Type B pancreatic cell (in vitro differentiated cells): ENCODE data around the gene YPEL2. TPM values are rescaled to one million over a fixed set of nuclear protein-coding genes. Genes with fewer than 3 reads are reported as not detected.

ENCODE experiments used
- DNase-seq: peaks from one replicate; pipeline ENCODE4 v3.0.0; 2021; ENCODE audit warnings: mixed read lengths; ENCODE audit not compliant: unreplicated experiment; ENCODE audit errors: extremely low spot score
- H3K27ac Mint-ChIP-seq: 2 replicates; pipeline ENCODE4 v1.8.0; 2021; ENCODE audit warnings: mild to moderate bottlenecking, mixed read lengths
- H3K27me3 Mint-ChIP-seq: 2 replicates; pipeline ENCODE4 v1.8.0; 2021; ENCODE audit warnings: mixed read lengths
- H3K36me3 Mint-ChIP-seq: 2 replicates; pipeline ENCODE4 v1.8.0; 2021; ENCODE audit warnings: mixed read lengths
- H3K4me1 Mint-ChIP-seq: one replicate; pipeline ENCODE4 v1.8.0; 2021; ENCODE audit warnings: mixed read lengths; ENCODE audit not compliant: unreplicated experiment
- H3K4me3 Mint-ChIP-seq: 2 replicates; pipeline ENCODE4 v1.8.0; 2021; ENCODE audit warnings: mild to moderate bottlenecking, mixed read lengths
- H3K9me3 Mint-ChIP-seq: 2 replicates; pipeline ENCODE4 v1.8.0; 2021; ENCODE audit warnings: mixed read lengths
- CTCF ChIP-seq: fragments of 200-600 bp; sonication (generic); conservative IDR thresholded peaks from 2 replicates; pipeline ENCODE4 v1.5.0; 2021; ENCODE audit warnings: antibody characterized with exemption, mild to moderate bottlenecking
- total RNA-seq: library from RNA; stranded (reverse); gene quantifications from 2 replicates; pipeline ENCODE4 v1.2.1, GENCODE V29; 2021; ENCODE audit warnings: low replicate concordance

The YPEL2 gene
- total RNA-seq, 1 donor from 2014 or later, result 14.7 TPM

- H3K36me3 Mint-ChIP-seq, result no peaks in the 10 kb centered on the region
- DNase-seq, result no peak
- peak overlapping the region; percentile 58 for H3K27ac Mint-ChIP-seq
- no peaks in the 10 kb centered on the region for H3K27me3 Mint-ChIP-seq
- H3K4me1 Mint-ChIP-seq, result peaks cover 28% of the 10 kb centered on the region
- no peaks in the 10 kb centered on the region for H3K9me3 Mint-ChIP-seq
- no peak for TF ChIP-seq CTCF
- peak overlapping the region; percentile 34 for H3K4me3 Mint-ChIP-seq
Measured at GRCh38 chr17:59425085-59425931, 93.9 kb downstream of the YPEL2 start.

- no peak for DNase-seq
- peak overlapping the region; percentile 28 for H3K27ac Mint-ChIP-seq
- no peak for TF ChIP-seq CTCF
- H3K9me3 Mint-ChIP-seq, result no peaks in the 10 kb centered on the region
- peak overlapping the region; percentile 34 for H3K4me3 Mint-ChIP-seq
- no peaks in the 10 kb centered on the region for H3K36me3 Mint-ChIP-seq
- peaks cover 27% of the 10 kb centered on the region for H3K4me1 Mint-ChIP-seq
- peaks cover 2% of the 10 kb centered on the region for H3K27me3 Mint-ChIP-seq
Measured at GRCh38 chr17:59426031-59426430, 94.6 kb downstream of the YPEL2 start.

DNA sequence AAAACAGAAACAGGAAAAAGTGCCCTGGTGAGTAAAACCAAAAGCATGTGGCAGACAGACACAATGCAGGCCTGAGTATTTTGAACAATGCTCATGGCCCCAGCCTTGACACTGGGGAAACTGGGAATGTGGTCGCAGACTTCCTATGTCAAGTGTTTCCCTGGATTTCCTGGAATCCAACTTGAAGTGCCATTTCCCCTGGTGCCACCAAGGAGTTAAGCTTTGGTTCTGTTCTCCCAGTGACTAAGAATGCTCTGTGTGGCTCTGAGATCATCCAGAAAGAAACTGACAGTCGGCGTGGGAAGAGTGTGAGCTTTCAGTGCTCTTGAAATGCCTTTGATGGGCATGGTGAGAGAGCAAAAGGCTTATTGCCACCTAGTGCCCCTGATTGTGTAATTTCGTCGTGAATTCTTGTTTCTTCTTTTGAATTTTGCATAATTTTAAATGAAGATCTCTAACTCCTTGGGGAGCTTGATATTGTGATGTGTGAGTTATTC is 96.0 kb downstream of the YPEL2 start:
- Mint-ChIP-seq H3K27ac (no peak overlapping the region), H3K4me1 (peaks cover 27% of the 10 kb centered on the region), H3K36me3 (no peaks in the 10 kb centered on the region), H3K27me3 (peaks cover 8% of the 10 kb centered on the region), H3K9me3 (peaks cover 6% of the 10 kb centered on the region), H3K4me3 (no peak overlapping the region)
- DNase-seq, result no peak
- no peak for TF ChIP-seq CTCF

DNA sequence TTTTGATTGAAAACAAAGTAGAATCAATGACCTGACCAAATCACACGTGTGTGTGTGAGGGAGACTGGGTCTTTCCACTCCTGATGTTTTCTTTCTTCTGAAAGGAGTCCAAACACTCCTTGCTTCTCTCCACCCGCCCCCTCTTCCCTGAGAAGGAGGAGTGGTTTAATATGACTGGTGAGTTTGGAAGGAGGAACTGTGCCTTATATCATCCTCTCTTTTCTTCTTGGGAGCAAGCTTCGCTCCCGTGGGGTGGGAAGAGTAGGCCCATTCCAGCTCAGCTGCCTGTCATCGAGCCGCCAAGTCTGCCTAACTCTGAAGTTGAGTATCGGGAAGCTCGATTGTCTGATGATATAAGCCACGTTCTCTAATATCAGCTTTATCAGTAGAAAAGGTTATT is 96.5 kb downstream of the YPEL2 start:
- TF ChIP-seq CTCF, result no peak
- Mint-ChIP-seq H3K27ac (no peak overlapping the region), H3K4me1 (peaks cover 27% of the 10 kb centered on the region), H3K9me3 (peaks cover 11% of the 10 kb centered on the region), H3K4me3 (no peak overlapping the region), H3K27me3 (peaks cover 8% of the 10 kb centered on the region), H3K36me3 (no peaks in the 10 kb centered on the region)
- no peak for DNase-seq

- Mint-ChIP-seq H3K36me3 (no peaks in the 10 kb centered on the region), H3K4me1 (peaks cover 27% of the 10 kb centered on the region), H3K27ac (no peak overlapping the region), H3K9me3 (peaks cover 11% of the 10 kb centered on the region), H3K4me3 (no peak overlapping the region), H3K27me3 (peaks cover 8% of the 10 kb centered on the region)
- no peak for TF ChIP-seq CTCF
- DNase-seq, result no peak
Measured at GRCh38 chr17:59428916-59429485, 97.5 kb downstream of the YPEL2 start.
